GM13977 (cell line): ENCODE measurements around the gene CHIC1.
"Not testable (repeated sequence)": the region's sequence is repeated elsewhere in the genome, so short reads cannot be mapped to it uniquely, and the experiment has no call there.

ENCODE experiments used
- DNase-seq: peaks from one replicate; pipeline ENCODE4 v3.0.0; 2012; ENCODE audit warnings: low spot score
- CTCF ChIP-seq: IDR thresholded peaks from 2 replicates; pipeline ENCODE4 v1.5.1; 2012; ENCODE audit warnings: mild to moderate bottlenecking, control low read depth; ENCODE audit not compliant: insufficient read depth; ENCODE audit errors: extremely low read depth, missing control alignments
- in situ Hi-C: fragments of 300-500 bp; cut with MboI; formaldehyde crosslinking; loops from one replicate; pipeline ENCODE4 v1.12.0; 2022; ENCODE audit warnings: low sequenced_read_pairs, low pct_unique_long_range_greater_than_20kb, mixed read lengths, inconsistent platforms; ENCODE audit not compliant: unreplicated experiment

Gene CHIC1

GRCh38 chrX:73647632-73648322 lies 84.8 kb downstream of the CHIC1 start:
- DNase-seq = no peak
- TF ChIP-seq CTCF = no peak
- in situ Hi-C loops = no loop called here

- DNase-seq, in situ Hi-C loops: not testable (repeated sequence)
Observed at GRCh38 chrX:73661322-73661721, 98.3 kb downstream of the CHIC1 start.

- in situ Hi-C loops = no loop called here
- no peak for TF ChIP-seq CTCF
- DNase-seq = no peak
Observed at GRCh38 chrX:73668779-73669178, 105.8 kb downstream of the CHIC1 start.

GRCh38 chrX:73681408-73681807 lies 118.4 kb downstream of the CHIC1 start:
- no peak for DNase-seq
- no peak for TF ChIP-seq CTCF
- in situ Hi-C loops = no loop called here

- in situ Hi-C loops = no loop called here
- TF ChIP-seq CTCF = no peak
- no peak for DNase-seq
Observed at GRCh38 chrX:73683236-73683859, 120.4 kb downstream of the CHIC1 start.

GRCh38 chrX:73707014-73707413 lies 144.0 kb downstream of the CHIC1 start:
- in situ Hi-C loops, DNase-seq: not testable (repeated sequence)

GRCh38 chrX:73728602-73729001 lies 165.6 kb downstream of the CHIC1 start:
- DNase-seq = no peak
- in situ Hi-C loops = no loop called here
- no peak for TF ChIP-seq CTCF
